ENCODE measurements around the gene EDA. TPM values are rescaled to one million over a fixed set of nuclear protein-coding genes. Genes with fewer than 3 reads are reported as not detected.
A peak's percentile ranks its signal among the peaks of the same experiment; 100 is the strongest.

Gene EDA
- 19.2 TPM for polyA plus RNA-seq (ENCODE audit: insufficient read length)

GRCh38 chrX:69615779-69616456 is at the start of gene EDA:
Gene EDA (plus strand): TSS chrX:69616113.
- DNase-seq (ENCODE audit: low read depth) = peak; percentile 68

- no peak for DNase-seq (ENCODE audit: low read depth)
Measured at GRCh38 chrX:69568828-69569227, 47.1 kb upstream of the EDA start.

GRCh38 chrX:69597399-69597798 is 18.5 kb upstream of the EDA start:
- DNase-seq (ENCODE audit: low read depth) = no peak

GRCh38 chrX:69600182-69600581 is 15.7 kb upstream of the EDA start:
- DNase-seq (ENCODE audit: low read depth) = no peak

- no peak for DNase-seq (ENCODE audit: low read depth)
Measured at GRCh38 chrX:69603566-69604194, 12.2 kb upstream of the EDA start.

GRCh38 chrX:69605521-69605920 is 10.4 kb upstream of the EDA start:
- DNase-seq (ENCODE audit: low read depth) = no peak

GRCh38 chrX:69607616-69608015 is 8.3 kb upstream of the EDA start:
- no peak for DNase-seq (ENCODE audit: low read depth)

GRCh38 chrX:69613946-69614345 is 2.0 kb upstream of the EDA start:
- no peak for DNase-seq (ENCODE audit: low read depth)

GRCh38 chrX:69614886-69615285 is 1.0 kb upstream of the EDA start:
- peak; percentile 50 for DNase-seq (ENCODE audit: low read depth)

- DNase-seq (ENCODE audit: low read depth) = no peak
Measured at GRCh38 chrX:69615342-69615741, 571 bp upstream of the EDA start.

- no peak for DNase-seq (ENCODE audit: low read depth)
Measured at GRCh38 chrX:69616457-69617203, 717 bp downstream of the EDA start.

GRCh38 chrX:69618803-69619202 is 2.9 kb downstream of the EDA start:
- DNase-seq (ENCODE audit: low read depth) = no peak

- no peak for DNase-seq (ENCODE audit: low read depth)
Measured at GRCh38 chrX:69626129-69626528, 10.2 kb downstream of the EDA start.

- no peak for DNase-seq (ENCODE audit: low read depth)
Measured at GRCh38 chrX:69627744-69628143, 11.8 kb downstream of the EDA start.

- no peak for DNase-seq (ENCODE audit: low read depth)
Measured at GRCh38 chrX:69630147-69630546, 14.2 kb downstream of the EDA start.

GRCh38 chrX:69664693-69665092 is 48.8 kb downstream of the EDA start:
- no peak for DNase-seq (ENCODE audit: low read depth)

- DNase-seq (ENCODE audit: low read depth) = no peak
Measured at GRCh38 chrX:69670001-69670555, 54.2 kb downstream of the EDA start.

- no peak for DNase-seq (ENCODE audit: low read depth)
Measured at GRCh38 chrX:69674891-69675290, 59.0 kb downstream of the EDA start.

- no peak for DNase-seq (ENCODE audit: low read depth)
Measured at GRCh38 chrX:69705818-69706217, 89.9 kb downstream of the EDA start.

- no peak for DNase-seq (ENCODE audit: low read depth)
Measured at GRCh38 chrX:69718102-69718501, 102.2 kb downstream of the EDA start.

GRCh38 chrX:69724307-69724706 is 108.4 kb downstream of the EDA start:
- no peak for DNase-seq (ENCODE audit: low read depth)

- no peak for DNase-seq (ENCODE audit: low read depth)
Measured at GRCh38 chrX:69740317-69740716, 124.4 kb downstream of the EDA start.

GRCh38 chrX:69741721-69742120 is 125.8 kb downstream of the EDA start:
- DNase-seq (ENCODE audit: low read depth) = no peak
